Adrenal gland (tissue), 5 donors: Measurements from ENCODE around the gene SURF6.

Source experiments
- POLR2A ChIP-seq, 2 donors: fragments of 450-650 bp; IDR thresholded peaks; one replicate each; pipeline ENCODE4 v1.6.1; 2017; ENCODE audit warnings: antibody characterized with exemption in 2 of 2, mild to moderate bottlenecking in 2 of 2, moderate library complexity in 1 of 2
- TF ChIP-seq, protein P1 (sequence below), 6 experiments: fragments of 450-650 bp in 4 of 6; fragments of 200-600 bp in 2 of 6; sonication (generic) in 1 of 6; IDR thresholded peaks; 1 replicate in 5 of 6; 2 replicates in 1 of 6; pipeline versions ENCODE4 v1.5.1 to v1.8.0; 2016 to 2021; ENCODE audit warnings: antibody characterized with exemption in 6 of 6, mild to moderate bottlenecking in 2 of 6, moderate library complexity in 1 of 6
- donor health status: DM: no; HTN: no; CAD: no.

DNA sequence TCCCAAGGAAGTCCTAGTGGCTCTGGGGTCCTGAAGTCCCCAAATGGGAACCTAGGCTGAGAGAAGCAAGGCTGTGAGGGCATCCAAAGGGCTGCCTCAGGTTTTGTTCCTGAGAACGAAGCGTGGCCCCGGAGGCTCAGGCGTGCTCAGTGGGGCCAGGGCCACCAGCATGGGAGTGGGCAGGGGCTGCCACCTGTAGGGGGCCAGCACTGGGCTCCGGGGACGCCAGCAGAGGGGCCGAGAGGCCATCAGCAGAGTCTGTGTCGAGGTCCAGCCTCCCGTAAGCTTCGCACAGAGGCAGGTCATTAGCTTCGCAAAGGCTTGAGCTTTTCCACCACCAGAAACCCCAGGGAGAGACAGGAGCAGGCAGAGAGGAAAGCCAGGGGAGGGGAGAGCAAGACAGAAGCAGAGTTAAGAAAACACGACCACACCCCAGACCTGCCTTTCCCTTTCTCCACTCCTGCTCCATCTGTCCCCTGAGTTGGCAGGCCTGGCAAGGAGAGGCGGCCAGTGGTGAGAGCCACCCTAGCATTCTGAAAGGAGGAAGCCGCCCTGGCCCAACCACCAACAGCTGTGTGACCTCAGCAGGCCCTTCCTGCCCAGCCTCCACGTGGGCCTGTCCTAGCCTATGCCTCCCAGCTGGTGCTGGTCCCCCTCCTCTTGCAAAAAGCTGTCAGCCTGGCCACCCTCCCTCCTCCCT, 5.5 kb upstream of the SURF6 start:
- TF ChIP-seq, protein P1, sequence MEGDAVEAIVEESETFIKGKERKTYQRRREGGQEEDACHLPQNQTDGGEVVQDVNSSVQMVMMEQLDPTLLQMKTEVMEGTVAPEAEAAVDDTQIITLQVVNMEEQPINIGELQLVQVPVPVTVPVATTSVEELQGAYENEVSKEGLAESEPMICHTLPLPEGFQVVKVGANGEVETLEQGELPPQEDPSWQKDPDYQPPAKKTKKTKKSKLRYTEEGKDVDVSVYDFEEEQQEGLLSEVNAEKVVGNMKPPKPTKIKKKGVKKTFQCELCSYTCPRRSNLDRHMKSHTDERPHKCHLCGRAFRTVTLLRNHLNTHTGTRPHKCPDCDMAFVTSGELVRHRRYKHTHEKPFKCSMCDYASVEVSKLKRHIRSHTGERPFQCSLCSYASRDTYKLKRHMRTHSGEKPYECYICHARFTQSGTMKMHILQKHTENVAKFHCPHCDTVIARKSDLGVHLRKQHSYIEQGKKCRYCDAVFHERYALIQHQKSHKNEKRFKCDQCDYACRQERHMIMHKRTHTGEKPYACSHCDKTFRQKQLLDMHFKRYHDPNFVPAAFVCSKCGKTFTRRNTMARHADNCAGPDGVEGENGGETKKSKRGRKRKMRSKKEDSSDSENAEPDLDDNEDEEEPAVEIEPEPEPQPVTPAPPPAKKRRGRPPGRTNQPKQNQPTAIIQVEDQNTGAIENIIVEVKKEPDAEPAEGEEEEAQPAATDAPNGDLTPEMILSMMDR (IDR thresholded peaks at IDR 0.05), result no peak
- no peak for TF ChIP-seq POLR2A (IDR thresholded peaks at IDR 0.05)
